Testis (tissue), 3 donors: ENCODE results near the gene NAT16. TPM values are rescaled to one million over a fixed set of nuclear protein-coding genes. Genes with fewer than 3 reads are reported as not detected.
"Not testable (repeated sequence)": the region's sequence is repeated elsewhere in the genome, so short reads cannot be mapped to it uniquely, and the experiment has no call there.

Source experiments
- DNase-seq: peaks from one replicate; pipeline ENCODE4 v3.0.0-alpha.2; 2019
- H3K27ac ChIP-seq, 2 donors: fragments of 200-600 bp; sonication (generic); one replicate each; pipeline ENCODE4 v1.5.1; 2019
- H3K27me3 ChIP-seq: fragments of 200-600 bp; sonication (generic); one replicate; pipeline ENCODE4 v1.5.1; 2019
- H3K36me3 ChIP-seq: fragments of 200-600 bp; sonication (generic); one replicate; pipeline ENCODE4 v1.5.1; 2017; ENCODE audit warnings: low read depth; ENCODE audit errors: missing control alignments
- H3K4me1 ChIP-seq: fragments of 200-600 bp; sonication (generic); one replicate; pipeline ENCODE4 v1.5.1; 2019
- H3K4me3 ChIP-seq, 2 donors: fragments of 200-600 bp; sonication (generic); one replicate each; pipeline ENCODE4 v1.5.1; 2017 to 2019
- H3K9me3 ChIP-seq: fragments of 200-600 bp; sonication (generic); one replicate; pipeline ENCODE4 v1.5.1; 2017
- POLR2A ChIP-seq: fragments of 450-650 bp; IDR thresholded peaks from one replicate; pipeline ENCODE4 v1.6.1; 2017; ENCODE audit warnings: antibody characterized with exemption, mild to moderate bottlenecking, moderate library complexity
- WGBS, 2 donors: methylation state at CpG; one replicate each; pipeline ENCODE4 v1.1.5; 2018; 5-methylcytosine and 5-hydroxymethylcytosine counted together
- intact Hi-C: fragments of 100-400 bp; cut with DNase I; formaldehyde crosslinking; loops from one replicate; pipeline ENCODE4 v1.15.1; 2023; ENCODE audit warnings: low total_unique reads
- polyA plus RNA-seq: library from polyadenylated mRNA; stranded (reverse); fragments of 350-450 nt; fragmentation: Illumina TruSeq; extraction: RNeasy Lipid Tissue Mini Kit (QIAGEN cat#74804); gene quantifications from one replicate; pipeline ENCODE4 v1.2.3, GENCODE V29; 2014; ENCODE audit warnings: low read depth, low replicate concordance; ENCODE audit not compliant: insufficient read depth
- total RNA-seq, 2 donors: library from RNA; depleted of rRNA; stranded (reverse); fragments of >200 nt; gene quantifications; one replicate each; pipeline ENCODE4 v1.2.3, GENCODE V29; 2016
- TF ChIP-seq, protein P1 (sequence below), 3 experiments: fragments of 450-650 bp in 2 of 3; fragments of 200-600 bp in 1 of 3; sonication (generic) in 1 of 3; IDR thresholded peaks; one replicate each; pipeline ENCODE4 v1.5.1; 2016 to 2019; ENCODE audit warnings: antibody characterized with exemption in 3 of 3, mild to moderate bottlenecking in 2 of 3, moderate library complexity in 1 of 3

The NAT16 gene
- total and polyA plus RNA-seq, 3 donors from 2014 or later = 0.26 to 0.50 (median 0.31) TPM

DNA sequence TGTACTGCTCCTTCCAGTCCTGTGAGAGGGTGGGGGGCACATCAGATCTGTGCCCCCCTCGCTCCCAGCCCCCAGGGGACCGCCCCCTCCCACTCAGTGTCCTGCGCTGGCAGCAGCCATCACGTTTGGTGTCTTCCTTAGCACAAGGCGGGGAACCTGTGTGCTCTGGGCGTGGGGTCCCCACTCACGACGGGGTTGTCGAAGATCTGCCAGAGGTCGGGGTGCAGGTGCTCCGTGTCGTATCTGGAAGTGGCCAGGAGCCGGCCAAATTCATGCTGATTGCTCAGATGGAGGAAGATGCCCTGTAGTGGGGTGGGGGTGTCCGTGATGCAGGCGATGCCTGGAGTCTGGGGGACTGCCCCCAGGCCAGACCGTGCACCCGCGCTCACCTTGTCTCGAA is 30.1 kb upstream of the NAT16 start:
- intact Hi-C loops = no loop called here
- H3K4me1 ChIP-seq = no peaks in the 10 kb centered on the region
- 90 to 92% methylated on average over 16 to 19 of the region's 19 CpGs for WGBS, 2 donors

DNA sequence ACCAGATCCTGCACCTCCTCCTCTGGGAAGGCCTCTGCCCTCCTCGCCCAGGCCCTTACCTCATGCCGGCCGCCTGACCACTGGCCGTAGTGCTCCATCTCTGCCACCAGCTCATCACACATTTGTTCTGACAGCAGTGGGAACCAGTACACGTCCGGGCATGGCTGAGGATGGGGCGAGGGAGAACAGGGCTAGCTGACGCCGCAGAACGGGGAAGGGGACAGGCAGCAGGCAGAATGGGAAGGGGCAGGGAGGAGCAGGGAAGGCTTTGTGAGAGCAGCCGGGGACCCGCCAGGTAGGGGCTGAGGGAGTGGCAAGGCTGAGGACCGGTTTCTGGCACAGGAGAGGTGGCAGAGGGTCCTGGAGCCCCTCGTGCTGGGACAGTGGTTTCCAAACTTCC is 28.7 kb upstream of the NAT16 start:
- intact Hi-C loops = no loop called here
- no peak for TF ChIP-seq POLR2A
- TF ChIP-seq, protein P1, sequence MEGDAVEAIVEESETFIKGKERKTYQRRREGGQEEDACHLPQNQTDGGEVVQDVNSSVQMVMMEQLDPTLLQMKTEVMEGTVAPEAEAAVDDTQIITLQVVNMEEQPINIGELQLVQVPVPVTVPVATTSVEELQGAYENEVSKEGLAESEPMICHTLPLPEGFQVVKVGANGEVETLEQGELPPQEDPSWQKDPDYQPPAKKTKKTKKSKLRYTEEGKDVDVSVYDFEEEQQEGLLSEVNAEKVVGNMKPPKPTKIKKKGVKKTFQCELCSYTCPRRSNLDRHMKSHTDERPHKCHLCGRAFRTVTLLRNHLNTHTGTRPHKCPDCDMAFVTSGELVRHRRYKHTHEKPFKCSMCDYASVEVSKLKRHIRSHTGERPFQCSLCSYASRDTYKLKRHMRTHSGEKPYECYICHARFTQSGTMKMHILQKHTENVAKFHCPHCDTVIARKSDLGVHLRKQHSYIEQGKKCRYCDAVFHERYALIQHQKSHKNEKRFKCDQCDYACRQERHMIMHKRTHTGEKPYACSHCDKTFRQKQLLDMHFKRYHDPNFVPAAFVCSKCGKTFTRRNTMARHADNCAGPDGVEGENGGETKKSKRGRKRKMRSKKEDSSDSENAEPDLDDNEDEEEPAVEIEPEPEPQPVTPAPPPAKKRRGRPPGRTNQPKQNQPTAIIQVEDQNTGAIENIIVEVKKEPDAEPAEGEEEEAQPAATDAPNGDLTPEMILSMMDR (IDR thresholded peaks at IDR 0.05) = no peak
- Histone ChIP-seq H3K27me3 (no peaks in the 10 kb centered on the region), H3K36me3 (no peaks in the 10 kb centered on the region), H3K4me1 (no peaks in the 10 kb centered on the region), H3K4me3 (no peak overlapping the region), H3K27ac (no peak overlapping the region), H3K9me3 (no peaks in the 10 kb centered on the region)
- WGBS, 2 donors = 90 to 95% methylated on average over 14 of the region's 14 CpGs
- no peak for DNase-seq

More for the DNA sequence above, 30.1 kb upstream of the NAT16 start:
- Histone ChIP-seq H3K4me3 (no peak overlapping the region), H3K36me3 (no peaks in the 10 kb centered on the region), H3K27me3 (no peaks in the 10 kb centered on the region), H3K27ac (no peak overlapping the region), H3K9me3 (no peaks in the 10 kb centered on the region)
- no peak for DNase-seq
- TF ChIP-seq, protein P1 (IDR thresholded peaks at IDR 0.05) = no peak

DNA sequence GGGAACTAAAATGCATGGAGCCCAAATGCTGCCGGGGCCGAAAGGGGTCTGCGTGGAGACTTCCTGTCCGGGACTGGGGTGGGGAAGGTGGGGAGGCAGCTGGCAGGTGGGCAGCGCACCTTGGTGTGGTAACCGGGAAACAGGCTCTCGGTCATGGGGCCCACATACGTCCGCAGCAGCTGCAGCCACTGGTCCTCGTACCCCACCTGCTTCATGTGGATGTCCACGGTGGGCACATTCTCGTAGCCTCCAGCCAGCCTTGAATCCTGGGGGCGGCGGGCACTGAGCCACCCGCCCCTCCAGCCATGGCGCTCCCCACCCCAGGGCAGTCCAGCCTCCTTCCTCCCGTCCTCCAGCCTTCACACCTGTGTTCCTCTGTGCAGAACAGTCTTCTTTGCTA is 27.4 kb upstream of the NAT16 start:
- no peak overlapping the region for H3K27ac ChIP-seq
- no peaks in the 10 kb centered on the region for H3K4me1 ChIP-seq
- intact Hi-C loops = no loop called here
- TF ChIP-seq, protein P1 (IDR thresholded peaks at IDR 0.05) = no peak
- no peak for TF ChIP-seq POLR2A
- no peaks in the 10 kb centered on the region for H3K36me3 ChIP-seq
- H3K27me3 ChIP-seq = no peaks in the 10 kb centered on the region
- no peak for DNase-seq
- no peak overlapping the region for H3K4me3 ChIP-seq
- no peaks in the 10 kb centered on the region for H3K9me3 ChIP-seq
- WGBS, 2 donors = 91 to 94% methylated on average over 7 to 17 of the region's 17 CpGs

DNA sequence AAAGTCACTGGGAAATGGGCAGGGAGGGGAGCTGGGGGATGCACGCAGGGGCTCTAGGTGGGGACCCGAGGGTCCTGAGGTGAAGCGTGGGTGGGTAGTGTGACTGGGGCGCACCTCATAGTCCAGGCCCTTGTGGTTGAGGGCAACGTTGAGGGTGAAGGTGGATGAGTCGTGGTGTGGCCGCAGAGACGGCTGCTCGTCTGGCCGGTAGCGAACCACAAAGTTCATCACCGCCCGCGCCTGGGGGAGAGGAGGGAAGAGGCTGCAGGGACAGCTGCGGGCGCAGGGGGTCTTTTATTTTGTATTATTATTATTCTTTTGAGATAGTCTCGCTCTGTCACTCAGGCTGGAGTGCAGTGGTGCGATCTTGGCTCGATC is 26.6 kb upstream of the NAT16 start:
- Histone ChIP-seq H3K27ac (no peak overlapping the region), H3K27me3 (no peaks in the 10 kb centered on the region), H3K4me1 (peaks cover 4% of the 10 kb centered on the region), H3K36me3 (no peaks in the 10 kb centered on the region), H3K4me3 (no peak overlapping the region), H3K9me3 (no peaks in the 10 kb centered on the region)
- intact Hi-C loops = no loop called here
- TF ChIP-seq, protein P1 (IDR thresholded peaks at IDR 0.05) = no peak
- TF ChIP-seq POLR2A = no peak
- DNase-seq = no peak
- 90 to 91% methylated on average over 19 of the region's 19 CpGs for WGBS, 2 donors

DNA sequence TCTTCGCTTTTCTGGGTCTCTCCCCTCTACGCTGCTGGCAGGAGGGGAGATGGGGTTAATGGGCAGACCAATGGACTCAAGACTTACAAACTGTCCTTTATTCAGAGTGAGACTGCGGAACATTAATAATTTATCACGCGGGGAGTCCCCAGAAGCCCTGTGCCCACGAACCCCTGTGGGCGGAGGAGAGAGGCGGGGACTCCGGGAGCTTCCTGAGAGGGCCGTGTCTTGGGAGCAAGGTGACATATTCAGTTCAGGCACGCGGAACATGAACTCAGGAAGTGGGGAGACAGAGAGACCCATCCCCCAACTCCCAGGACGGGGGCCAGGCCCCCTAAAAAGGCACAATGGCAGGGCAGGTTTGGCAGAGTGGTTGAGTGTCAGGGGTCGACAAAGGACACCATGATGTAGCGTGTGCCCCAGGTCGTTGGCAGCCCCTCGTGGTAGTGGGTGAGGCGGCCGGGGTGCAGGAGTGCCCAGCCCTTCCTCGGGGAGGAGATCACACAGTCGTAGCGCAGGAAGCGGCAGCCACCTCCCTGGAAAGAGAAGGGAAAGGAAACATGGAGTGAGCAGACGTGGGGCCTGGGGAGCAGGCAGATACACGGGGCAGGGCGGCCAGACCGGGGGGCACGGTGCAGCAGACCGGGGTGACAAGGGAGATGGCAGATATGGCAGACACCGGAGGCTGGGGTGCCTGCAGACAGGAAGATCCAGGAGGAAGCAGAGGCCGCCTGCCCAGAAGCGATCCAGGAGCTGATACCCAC is 26.0 kb upstream of the NAT16 start:
- no peaks in the 10 kb centered on the region for H3K36me3 ChIP-seq
- H3K27me3 ChIP-seq = no peaks in the 10 kb centered on the region
- no peak overlapping the region for H3K4me3 ChIP-seq
- no peak for DNase-seq
- intact Hi-C loops = no loop called here
- 88% methylated on average over 32 of the region's 32 CpGs for WGBS, 2 donors
- no peaks in the 10 kb centered on the region for H3K9me3 ChIP-seq
- peaks cover 6% of the 10 kb centered on the region for H3K4me1 ChIP-seq
- H3K27ac ChIP-seq = no peak overlapping the region
- TF ChIP-seq POLR2A = no peak
- TF ChIP-seq, protein P1 (IDR thresholded peaks at IDR 0.05) = no peak

DNA sequence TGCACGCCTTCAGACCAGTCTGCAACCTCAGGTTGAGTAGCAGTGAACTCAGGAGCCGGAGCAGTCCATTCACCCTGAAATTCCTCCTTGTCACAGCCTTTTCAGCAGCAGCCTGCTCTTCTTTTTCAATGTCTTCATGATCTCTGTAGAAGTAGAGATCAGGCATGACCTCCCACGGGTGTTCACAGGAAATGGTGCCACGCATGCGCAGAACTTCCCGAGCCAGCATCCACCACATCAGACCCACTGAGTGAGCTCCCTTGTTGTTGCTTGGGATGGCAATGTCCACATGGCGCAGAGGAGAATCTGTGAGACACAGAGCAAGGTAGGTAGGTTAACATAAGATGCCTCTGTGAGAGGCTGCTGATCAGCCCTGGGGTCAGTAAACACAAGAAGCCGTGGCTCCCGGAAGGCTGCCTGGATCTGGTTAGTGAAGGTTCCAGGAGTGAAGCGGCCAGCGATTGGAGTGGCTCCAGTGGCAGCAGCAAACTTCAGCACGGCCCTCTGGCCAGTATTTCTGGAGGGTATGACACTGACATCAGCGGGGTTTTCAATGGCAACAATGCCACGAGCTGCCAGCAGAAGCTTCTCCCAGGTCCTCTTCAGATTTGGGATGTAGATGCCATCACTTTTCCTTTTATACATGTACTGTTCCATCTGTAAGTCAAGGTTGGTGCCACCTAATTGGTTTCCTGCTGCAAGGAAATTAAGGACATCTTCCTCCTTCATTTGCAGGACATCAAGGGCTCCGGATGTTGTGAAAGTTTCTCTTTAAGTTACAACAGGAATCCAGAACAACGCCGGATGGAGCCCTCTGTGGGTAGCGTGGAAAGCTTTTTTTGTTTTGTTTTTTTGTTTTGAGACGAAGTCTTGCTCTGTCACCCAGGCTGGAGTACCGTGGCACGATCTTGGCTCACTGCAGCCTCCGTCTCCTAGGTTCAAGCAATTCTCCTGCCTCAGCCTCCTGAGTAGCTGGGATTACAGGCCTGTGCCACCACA is 23.9 kb upstream of the NAT16 start:
- H3K4me3 ChIP-seq, H3K4me1 ChIP-seq, H3K9me3 ChIP-seq, H3K27me3 ChIP-seq, H3K27ac ChIP-seq, DNase-seq, H3K36me3 ChIP-seq, intact Hi-C loops: not testable (repeated sequence)
- WGBS, 2 donors = 79 to 80% methylated on average over 21 to 22 of the region's 22 CpGs
